ENCODE data around the gene NOTCH3.

NOTCH3 gene

GRCh38 chr19:15200553-15201364, at the start of gene NOTCH3:
TSS of gene NOTCH3 (minus strand) at chr19:15200995. CDS start at chr19:15200905, 90 bp downstream.
- Histone ChIP-seq H3K9me3 (no peaks in the 10 kb centered on the region), H3K4me3 (peak within 1 kb of the TSS; percentile 78 to 96), H3K27ac (peak within 1 kb of the TSS; percentile 98 to 99), H3K27me3 (no peaks in the 10 kb centered on the region), H3K4me1 (peaks cover 0 to 46% (median 40%) of the 10 kb centered on the region in 4 donors), H3K36me3 (peaks cover 0 to 12% (median 9%) of the 10 kb centered on the region in 3 donors)
- TF ChIP-seq CTCF (IDR thresholded peaks at IDR 0.05): no peak
- DNase-seq: no peak
- intact Hi-C loops (cut with DNase I; ENCODE audit: low total_unique reads): no loop called here

- peaks cover 15 to 89% (median 86%) of the 10 kb centered on the region in 4 donors for H3K4me1 ChIP-seq
- TF ChIP-seq CTCF (IDR thresholded peaks at IDR 0.05): no peak
- peak overlapping the region; percentile 33 to 46 for H3K4me3 ChIP-seq
- no peak for DNase-seq
- intact Hi-C loops (cut with DNase I; ENCODE audit: low total_unique reads): loop anchor here (2.0 to 5.0 kb wide), 3 partner anchors 53 to 143 kb away; partner anchors contain the start of gene SYDE1
- H3K9me3 ChIP-seq: no peaks in the 10 kb centered on the region
- H3K27me3 ChIP-seq: no peaks in the 10 kb centered on the region
- H3K27ac ChIP-seq: peak overlapping the region; percentile 98
- H3K36me3 ChIP-seq: peaks cover 25 to 65% (median 35%) of the 10 kb centered on the region in 3 donors
These were observed 49.8 kb upstream of the NOTCH3 start for GRCh38 chr19:15250640-15250993.

- DNase-seq: peak; percentile 78 to 95
- H3K9me3 ChIP-seq: no peaks in the 10 kb centered on the region
- peaks cover 15 to 94% (median 92%) of the 10 kb centered on the region in 4 donors for H3K4me1 ChIP-seq
- H3K27ac ChIP-seq: peak overlapping the region; percentile 98
- H3K36me3 ChIP-seq: peaks cover 20 to 65% (median 35%) of the 10 kb centered on the region in 3 donors
- intact Hi-C loops (cut with DNase I; ENCODE audit: low total_unique reads): loop anchor here (2.0 to 5.0 kb wide), 4 partner anchors 38 to 143 kb away; partner anchors contain the start of gene SYDE1
- H3K27me3 ChIP-seq: no peaks in the 10 kb centered on the region
- peak overlapping the region; percentile 32 to 46 for H3K4me3 ChIP-seq
- no peak for TF ChIP-seq CTCF (IDR thresholded peaks at IDR 0.05)
These were observed 49.3 kb upstream of the NOTCH3 start for GRCh38 chr19:15249972-15250639.

GRCh38 chr19:15249528-15249874, 48.7 kb upstream of the NOTCH3 start:
- TF ChIP-seq CTCF (IDR thresholded peaks at IDR 0.05): peak in 1 of 2 experiments; percentile 2
- peak overlapping the region; percentile 32 to 46 for H3K4me3 ChIP-seq
- DNase-seq: no peak
- no peaks in the 10 kb centered on the region for H3K27me3 ChIP-seq
- peaks cover 14 to 65% (median 29%) of the 10 kb centered on the region in 3 donors for H3K36me3 ChIP-seq
- H3K9me3 ChIP-seq: no peaks in the 10 kb centered on the region
- H3K4me1 ChIP-seq: peaks cover 15 to 99% (median 97%) of the 10 kb centered on the region in 4 donors
- intact Hi-C loops (cut with DNase I; ENCODE audit: low total_unique reads): loop anchor here (5.0 kb wide), 1 partner anchor 37 kb away; no protein-coding TSS in a partner anchor
- H3K27ac ChIP-seq: peak overlapping the region; percentile 98

GRCh38 chr19:15248648-15249527, 48.1 kb upstream of the NOTCH3 start:
- intact Hi-C loops (cut with DNase I; ENCODE audit: low total_unique reads): loop anchor here (5.0 kb wide), 1 partner anchor 37 kb away; no protein-coding TSS in a partner anchor
- no peaks in the 10 kb centered on the region for H3K9me3 ChIP-seq
- peaks cover 15 to 100% (median 97%) of the 10 kb centered on the region in 4 donors for H3K4me1 ChIP-seq
- TF ChIP-seq CTCF (IDR thresholded peaks at IDR 0.05): peak; percentile 22 to 25
- peak; percentile 94 to 96 for DNase-seq
- H3K4me3 ChIP-seq: peak overlapping the region; percentile 32 to 46
- H3K27ac ChIP-seq: peak overlapping the region; percentile 98
- H3K36me3 ChIP-seq: peaks cover 12 to 65% (median 29%) of the 10 kb centered on the region in 3 donors
- no peaks in the 10 kb centered on the region for H3K27me3 ChIP-seq

Measured in tibial artery (tissue), 4 donors.